Measurements from ENCODE around the gene TNFRSF25. TPM values are rescaled to one million over a fixed set of nuclear protein-coding genes. Genes with fewer than 3 reads are reported as not detected.
A peak's percentile ranks its signal among the peaks of the same experiment; 100 is the strongest.
"Not testable (repeated sequence)": the region's sequence is repeated elsewhere in the genome, so short reads cannot be mapped to it uniquely, and the experiment has no call there.

Gene TNFRSF25
- total and polyA plus RNA-seq, 4 donors, result 9.5 to 37.5 (median 21.4) TPM

DNA sequence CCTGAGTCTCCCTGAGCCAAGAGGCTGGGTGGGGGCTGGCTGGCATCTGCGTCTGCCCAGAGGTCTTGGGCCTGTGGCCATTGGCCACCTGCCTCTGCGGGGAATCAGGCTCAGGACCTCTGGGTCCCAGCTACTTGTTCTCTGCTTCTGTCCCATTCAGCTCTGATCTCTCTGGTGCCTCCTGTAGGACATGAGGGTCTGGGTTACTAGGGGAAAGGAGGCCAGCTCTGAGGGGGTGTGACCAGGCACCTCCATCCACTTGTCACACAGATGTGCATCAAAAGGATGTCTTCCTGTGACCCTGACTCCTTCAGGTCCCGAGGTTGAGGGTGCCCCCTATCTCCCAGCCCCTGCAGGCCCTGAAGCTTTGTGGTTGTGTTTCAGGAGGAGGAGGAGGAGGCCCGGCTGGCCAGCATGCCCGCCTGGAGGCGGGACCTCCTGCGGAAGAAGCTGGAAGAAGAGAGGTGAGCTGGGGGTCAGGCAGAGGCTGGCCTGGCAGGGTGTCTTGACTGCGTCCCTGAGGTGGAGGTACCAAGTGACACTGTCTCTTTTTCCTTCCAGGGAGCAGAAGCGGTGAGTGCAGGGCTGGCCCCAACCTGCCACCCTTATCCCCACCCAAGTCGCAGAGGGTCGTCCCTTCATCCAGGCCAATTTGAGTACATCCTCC, 9.0 kb downstream of the TNFRSF25 start:
- Histone ChIP-seq H3K27me3 (ENCODE audit: control insufficient read depth, insufficient read depth, low read length) (peaks cover 63% of the 10 kb centered on the region), H3K36me3 (ENCODE audit: control insufficient read depth, insufficient read depth, low read length) (peaks cover 26% of the 10 kb centered on the region), H3K4me1 (ENCODE audit: control insufficient read depth, insufficient read depth, low read length) (peaks cover 24% of the 10 kb centered on the region), H3K27ac (ENCODE audit: low read depth, low read length) (no peak overlapping the region), H3K4me3 (ENCODE audit: low read depth, low read length) (no peak overlapping the region), H3K9me3 (ENCODE audit: control insufficient read depth, insufficient read depth, low read length) (no peaks in the 10 kb centered on the region)
- DNase-seq (ENCODE audit: low read depth in 4 of 6, low spot score in 6 of 6), result no peak
- WGBS (ENCODE audit: insufficient coverage), result 66% methylated on average over 9 of the region's 11 CpGs

DNA sequence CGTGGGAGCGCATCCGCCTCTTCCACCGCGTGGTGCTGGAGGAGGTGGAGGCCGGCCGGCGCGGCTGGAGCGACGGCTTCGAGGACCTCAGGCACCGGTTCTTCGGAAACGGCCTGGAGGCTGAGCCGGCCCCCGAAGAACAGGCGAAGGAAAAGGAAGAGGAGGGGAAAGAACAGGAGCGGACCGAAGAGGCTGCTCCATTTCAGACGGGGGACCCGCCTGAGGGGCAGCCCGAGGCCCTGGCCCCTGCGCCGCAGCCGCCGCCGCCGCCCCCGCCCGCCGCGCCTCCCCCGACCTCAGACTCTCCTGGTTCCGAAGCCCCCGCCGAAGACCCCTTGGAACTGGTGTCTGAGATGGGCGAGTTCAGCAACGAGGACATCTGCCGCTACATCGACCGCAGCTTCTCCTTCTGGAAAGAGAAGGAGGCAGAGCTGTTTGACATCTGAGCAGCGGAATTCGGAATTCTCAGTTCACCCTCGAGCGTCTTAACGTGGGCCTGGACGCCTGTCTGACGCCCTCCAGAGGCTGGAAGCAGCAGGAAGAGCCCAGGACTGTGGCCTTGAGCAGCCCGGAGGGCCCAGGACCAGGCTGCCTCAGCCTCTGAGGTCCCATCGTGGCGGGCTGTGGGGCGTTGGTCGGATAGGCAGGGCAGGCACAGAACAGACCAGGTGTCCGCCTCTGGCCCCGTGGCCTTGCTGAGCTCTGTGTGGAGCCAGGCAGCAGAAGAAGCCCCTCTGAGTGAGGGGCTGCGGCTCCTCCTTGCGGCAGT, 10.0 kb downstream of the TNFRSF25 start:
- peaks cover 20% of the 10 kb centered on the region for H3K36me3 ChIP-seq (ENCODE audit: control insufficient read depth, insufficient read depth, low read length)
- H3K27me3 ChIP-seq (ENCODE audit: control insufficient read depth, insufficient read depth, low read length), result peaks cover 63% of the 10 kb centered on the region
- not testable (repeated sequence) for H3K27ac ChIP-seq (ENCODE audit: low read depth, low read length); H3K9me3 ChIP-seq (ENCODE audit: control insufficient read depth, insufficient read depth, low read length); DNase-seq (ENCODE audit: low read depth in 4 of 6, low spot score in 6 of 6); H3K4me3 ChIP-seq (ENCODE audit: low read depth, low read length)
- 39% methylated on average over 50 of the region's 58 CpGs for WGBS (ENCODE audit: insufficient coverage)
- peaks cover 20% of the 10 kb centered on the region for H3K4me1 ChIP-seq (ENCODE audit: control insufficient read depth, insufficient read depth, low read length)

DNA sequence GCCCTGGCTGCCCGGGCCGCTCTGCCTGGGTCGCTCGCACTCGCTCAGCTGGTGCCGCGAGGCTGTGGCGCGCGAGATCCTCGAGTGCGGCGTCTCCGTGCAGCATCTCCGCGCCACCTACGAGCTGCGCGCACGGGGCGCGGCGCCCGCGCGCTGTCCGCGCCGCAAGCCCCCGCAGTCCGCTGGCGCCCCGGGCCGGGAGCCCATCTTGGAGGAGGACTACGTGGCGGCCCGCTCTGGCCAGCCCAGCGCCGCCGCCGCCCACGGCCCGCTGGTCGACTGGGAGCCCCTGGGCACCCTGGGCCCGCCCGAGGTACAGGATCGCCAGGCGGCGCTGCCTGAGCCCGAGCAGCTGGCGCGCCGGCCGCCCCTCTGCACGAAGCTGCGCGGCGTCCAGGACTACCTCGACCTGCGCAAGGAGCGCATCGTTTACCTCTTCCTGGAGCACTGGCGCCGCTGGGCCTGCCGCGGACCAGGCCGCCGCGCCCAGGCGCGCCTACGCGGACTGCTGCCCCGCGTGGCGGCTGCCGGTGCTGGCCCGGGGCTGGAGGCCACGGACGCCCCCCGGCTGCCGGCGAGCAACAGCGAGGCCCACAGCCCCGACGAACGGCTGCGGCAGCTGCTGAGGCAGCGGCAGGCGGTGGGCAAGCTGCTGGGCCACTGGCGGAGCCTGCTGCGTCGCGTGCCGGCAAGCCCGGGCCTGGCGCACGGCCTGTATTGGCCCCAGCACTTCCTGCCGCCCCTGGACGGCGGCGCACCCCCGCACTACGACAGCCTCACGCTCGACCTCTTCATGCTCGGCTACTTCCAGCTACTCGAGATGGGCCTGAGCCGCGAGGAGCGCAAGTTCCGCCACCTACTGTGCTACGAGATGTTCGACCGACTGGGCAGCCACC, 10.9 kb downstream of the TNFRSF25 start:
- H3K4me3 ChIP-seq (ENCODE audit: low read depth, low read length), result no peak overlapping the region
- WGBS (ENCODE audit: insufficient coverage), result 8% methylated on average over 115 of the region's 115 CpGs

DNA sequence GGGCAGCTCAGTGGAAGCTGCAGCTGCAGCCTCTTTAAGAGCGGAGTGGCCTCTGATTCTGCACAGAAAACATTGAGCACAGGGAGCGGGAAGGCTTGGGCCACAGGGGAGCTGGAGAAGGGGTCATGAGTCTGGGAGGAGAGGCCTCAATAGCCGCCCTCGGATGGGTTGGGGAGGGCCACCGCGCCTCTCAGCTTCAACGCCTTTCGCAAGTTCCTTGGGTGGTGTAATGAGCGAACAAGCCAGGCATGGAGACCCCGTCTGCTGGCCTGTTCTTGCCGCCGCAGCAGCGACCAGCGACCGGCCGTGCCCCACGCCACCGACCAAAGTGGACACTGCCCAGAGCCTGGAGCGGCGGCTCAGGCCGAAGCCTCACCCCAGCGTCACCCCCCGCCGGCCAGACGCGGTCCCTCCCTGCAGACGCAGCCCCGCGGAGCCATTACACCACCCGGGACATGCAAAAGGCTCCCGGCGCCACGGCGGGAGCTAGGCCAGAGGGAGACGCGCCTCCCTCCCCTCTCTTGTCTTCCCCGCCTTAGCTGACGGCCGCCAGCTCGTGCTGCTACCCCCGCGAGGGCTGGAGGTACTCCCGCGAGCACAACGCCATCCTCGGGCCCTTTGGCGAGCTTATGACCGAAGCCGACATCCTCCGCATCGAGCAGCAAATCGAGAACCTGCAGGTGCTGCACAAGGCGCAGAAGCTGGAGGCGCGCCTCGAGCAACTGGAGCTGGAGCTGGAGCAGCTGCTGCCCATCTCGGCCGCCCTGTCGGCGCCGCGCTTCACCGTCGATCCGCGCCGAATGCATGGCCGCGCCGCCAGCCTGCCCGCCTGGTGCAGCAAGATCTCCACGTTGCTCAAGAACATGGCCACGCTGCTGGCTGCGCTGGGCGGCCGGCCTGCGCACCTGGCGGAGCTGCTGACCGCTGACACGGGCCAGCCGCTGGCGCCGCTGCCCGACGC, 11.8 kb downstream of the TNFRSF25 start:
- DNase-seq (ENCODE audit: low read depth in 4 of 6, low spot score in 6 of 6), result peak in 2 of 6 donors; percentile 36 to 50
- not testable (repeated sequence) for H3K36me3 ChIP-seq (ENCODE audit: control insufficient read depth, insufficient read depth, low read length); H3K9me3 ChIP-seq (ENCODE audit: control insufficient read depth, insufficient read depth, low read length); H3K27ac ChIP-seq (ENCODE audit: low read depth, low read length); H3K4me3 ChIP-seq (ENCODE audit: low read depth, low read length)
- Histone ChIP-seq H3K4me1 (ENCODE audit: control insufficient read depth, insufficient read depth, low read length) (peaks cover 19% of the 10 kb centered on the region), H3K27me3 (ENCODE audit: control insufficient read depth, insufficient read depth, low read length) (peaks cover 61% of the 10 kb centered on the region)
- 14% methylated on average over 85 of the region's 85 CpGs for WGBS (ENCODE audit: insufficient coverage)

More for the DNA sequence above, 10.9 kb downstream of the TNFRSF25 start:
- Histone ChIP-seq H3K4me1 (ENCODE audit: control insufficient read depth, insufficient read depth, low read length) (peaks cover 15% of the 10 kb centered on the region), H3K36me3 (ENCODE audit: control insufficient read depth, insufficient read depth, low read length) (peaks cover 12% of the 10 kb centered on the region), H3K27ac (ENCODE audit: low read depth, low read length) (no peak overlapping the region), H3K9me3 (ENCODE audit: control insufficient read depth, insufficient read depth, low read length) (no peaks in the 10 kb centered on the region), H3K27me3 (ENCODE audit: control insufficient read depth, insufficient read depth, low read length) (peaks cover 59% of the 10 kb centered on the region)
- peak in 2 of 6 donors; percentile 20 to 33 for DNase-seq (ENCODE audit: low read depth in 4 of 6, low spot score in 6 of 6)

DNA sequence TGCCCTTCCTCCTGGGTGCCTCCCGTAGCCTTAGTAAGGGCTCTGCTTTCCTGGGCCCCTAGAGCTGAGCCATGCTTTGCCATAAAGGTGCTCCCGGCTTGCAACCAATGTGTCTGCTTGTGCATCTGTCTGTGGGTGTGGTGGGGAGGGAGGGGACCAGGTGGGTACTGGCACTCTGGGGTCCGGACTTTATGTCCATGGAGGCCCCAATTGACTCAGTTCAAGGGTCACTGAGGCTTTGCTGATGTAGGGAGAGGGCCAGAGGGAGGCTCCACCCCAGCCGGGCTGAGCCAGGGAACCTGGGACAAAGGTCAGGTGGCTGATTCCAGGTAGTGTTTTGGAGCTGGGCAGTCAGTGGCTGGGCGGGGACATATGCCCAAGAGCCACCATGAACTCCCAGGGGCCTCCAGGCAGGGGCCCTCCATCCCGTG, 15.0 kb downstream of the TNFRSF25 start:
- peaks cover 72% of the 10 kb centered on the region for H3K27me3 ChIP-seq (ENCODE audit: control insufficient read depth, insufficient read depth, low read length)
- 71% methylated on average over 6 of the region's 6 CpGs for WGBS (ENCODE audit: insufficient coverage)
- no peak overlapping the region for H3K4me3 ChIP-seq (ENCODE audit: low read depth, low read length)
- no peak for DNase-seq (ENCODE audit: low read depth in 4 of 6, low spot score in 6 of 6)
- peaks cover 6% of the 10 kb centered on the region for H3K36me3 ChIP-seq (ENCODE audit: control insufficient read depth, insufficient read depth, low read length)
- no peaks in the 10 kb centered on the region for H3K9me3 ChIP-seq (ENCODE audit: control insufficient read depth, insufficient read depth, low read length)
- H3K4me1 ChIP-seq (ENCODE audit: control insufficient read depth, insufficient read depth, low read length), result peaks cover 45% of the 10 kb centered on the region
- H3K27ac ChIP-seq (ENCODE audit: low read depth, low read length), result no peak overlapping the region

DNA sequence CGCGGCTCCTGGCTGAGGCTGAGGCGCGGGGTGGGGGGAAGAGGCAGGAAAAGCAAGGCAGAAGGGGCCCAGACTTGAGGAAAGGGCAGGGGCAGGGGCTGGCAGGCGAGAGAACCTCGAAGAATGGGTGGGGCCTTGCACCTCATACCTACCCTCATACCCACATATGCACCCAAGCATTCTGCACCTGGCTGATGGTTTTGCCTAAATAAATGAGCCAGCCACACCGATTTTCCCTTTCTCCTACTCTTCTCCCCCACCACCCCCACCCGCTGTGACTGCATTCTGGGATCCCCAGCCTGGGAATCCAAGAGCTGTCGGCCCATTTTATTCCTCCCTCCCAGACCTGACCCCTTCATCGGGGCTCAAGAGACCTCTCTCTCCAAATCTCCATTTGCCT, 15.5 kb downstream of the TNFRSF25 start:
- not testable (repeated sequence) for H3K27ac ChIP-seq (ENCODE audit: low read depth, low read length)
- WGBS (ENCODE audit: insufficient coverage), result 64% methylated on average over 6 of the region's 10 CpGs
- peaks cover 68% of the 10 kb centered on the region for H3K27me3 ChIP-seq (ENCODE audit: control insufficient read depth, insufficient read depth, low read length)

DNA sequence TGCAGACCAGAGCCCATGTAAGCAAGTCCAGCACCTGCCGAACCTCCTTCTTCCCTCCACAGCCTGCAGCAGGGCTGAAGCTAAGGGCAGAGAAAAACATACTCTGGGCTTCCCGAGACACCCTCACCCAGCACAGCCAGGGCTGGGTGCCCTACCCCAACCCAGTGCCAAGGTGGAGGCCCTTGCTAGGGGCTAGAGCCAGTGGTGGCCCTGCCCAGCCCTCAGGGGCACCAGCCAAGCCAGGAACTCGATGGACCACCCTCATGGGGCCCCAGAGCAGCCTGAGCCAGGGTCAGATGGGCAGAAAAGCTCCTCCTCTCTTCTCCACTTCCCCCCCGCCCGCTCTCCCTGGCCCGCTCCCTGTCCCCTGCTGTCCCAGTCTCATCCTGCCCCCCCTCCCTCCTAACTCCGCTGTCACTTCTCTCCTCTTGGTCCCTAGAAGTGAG, 15.9 kb downstream of the TNFRSF25 start:
- Histone ChIP-seq H3K27ac (ENCODE audit: low read depth, low read length) (no peak overlapping the region), H3K4me3 (ENCODE audit: low read depth, low read length) (no peak overlapping the region), H3K4me1 (ENCODE audit: control insufficient read depth, insufficient read depth, low read length) (peaks cover 45% of the 10 kb centered on the region), H3K9me3 (ENCODE audit: control insufficient read depth, insufficient read depth, low read length) (no peaks in the 10 kb centered on the region), H3K27me3 (ENCODE audit: control insufficient read depth, insufficient read depth, low read length) (peaks cover 67% of the 10 kb centered on the region), H3K36me3 (ENCODE audit: control insufficient read depth, insufficient read depth, low read length) (peaks cover 3% of the 10 kb centered on the region)
- 54% methylated on average over 3 of the region's 7 CpGs for WGBS (ENCODE audit: insufficient coverage)
- no peak for DNase-seq (ENCODE audit: low read depth in 4 of 6, low spot score in 6 of 6)

More for the DNA sequence above, 15.5 kb downstream of the TNFRSF25 start:
- not testable (repeated sequence) for DNase-seq (ENCODE audit: low read depth in 4 of 6, low spot score in 6 of 6); H3K4me3 ChIP-seq (ENCODE audit: low read depth, low read length); H3K9me3 ChIP-seq (ENCODE audit: control insufficient read depth, insufficient read depth, low read length); H3K36me3 ChIP-seq (ENCODE audit: control insufficient read depth, insufficient read depth, low read length)
- H3K4me1 ChIP-seq (ENCODE audit: control insufficient read depth, insufficient read depth, low read length), result peaks cover 45% of the 10 kb centered on the region

DNA sequence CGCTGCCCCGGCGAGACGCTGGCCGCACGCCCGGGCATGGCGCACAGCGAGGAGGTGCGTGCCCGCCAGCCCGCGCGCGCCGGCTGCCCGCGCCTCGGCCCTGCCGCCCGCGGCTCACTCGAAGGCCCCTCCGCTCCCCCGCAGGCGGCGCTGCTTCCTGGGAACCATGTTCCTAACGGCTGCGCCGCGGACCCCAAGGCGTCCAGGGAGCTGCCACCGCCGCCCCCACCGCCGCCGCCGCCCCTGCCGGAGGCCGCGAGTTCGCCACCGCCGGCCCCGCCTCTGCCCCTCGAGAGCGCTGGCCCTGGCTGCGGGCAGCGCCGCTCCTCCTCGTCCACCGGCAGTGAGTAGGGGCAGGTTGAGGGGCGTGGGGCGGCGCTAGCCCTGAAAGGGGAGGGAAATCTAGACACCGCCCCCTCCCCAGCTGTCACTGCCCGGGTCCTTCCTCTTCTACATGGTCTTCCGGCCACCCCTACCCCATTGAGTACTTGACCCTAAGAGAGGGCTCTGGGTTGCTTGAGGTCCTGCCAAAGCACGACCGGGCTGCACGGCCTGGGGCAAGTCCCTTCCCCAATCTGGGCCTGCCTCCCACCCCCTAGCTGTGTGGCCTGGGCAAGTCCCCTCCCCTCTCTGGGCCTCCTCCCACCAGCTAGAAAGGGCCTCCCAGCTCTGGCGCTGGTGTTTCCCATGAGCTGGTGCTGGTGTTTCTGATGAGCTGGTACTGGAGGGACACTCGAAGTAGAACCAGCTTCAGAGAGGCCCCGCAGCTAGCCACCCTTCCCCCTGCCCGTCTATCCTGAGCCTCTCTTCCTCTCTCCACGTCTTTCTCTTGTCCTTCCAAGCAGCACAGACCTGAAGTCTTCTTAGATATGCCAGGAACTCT, 17.0 kb downstream of the TNFRSF25 start:
- DNase-seq (ENCODE audit: low read depth in 4 of 6, low spot score in 6 of 6), result peak in 2 of 6 donors; percentile 60 to 72
- H3K36me3 ChIP-seq (ENCODE audit: control insufficient read depth, insufficient read depth, low read length), result peaks cover 3% of the 10 kb centered on the region
- peaks cover 60% of the 10 kb centered on the region for H3K27me3 ChIP-seq (ENCODE audit: control insufficient read depth, insufficient read depth, low read length)
- H3K9me3 ChIP-seq (ENCODE audit: control insufficient read depth, insufficient read depth, low read length), result no peaks in the 10 kb centered on the region
- no peak overlapping the region for H3K4me3 ChIP-seq (ENCODE audit: low read depth, low read length)
- no peak overlapping the region for H3K27ac ChIP-seq (ENCODE audit: low read depth, low read length)
- WGBS (ENCODE audit: insufficient coverage), result 4% methylated on average over 55 of the region's 66 CpGs
- peaks cover 41% of the 10 kb centered on the region for H3K4me1 ChIP-seq (ENCODE audit: control insufficient read depth, insufficient read depth, low read length)
